T-cell (primary cell): Measurements from ENCODE around the gene P2RY4. TPM values are rescaled to one million over a fixed set of nuclear protein-coding genes. Genes with fewer than 3 reads are reported as not detected.

Source experiments
- ATAC-seq, 4 experiments: fragments of 200-7000 bp in 3 of 4; fragments of 150-1000 bp in 1 of 4; cut with Tn5 transposase; replicated peaks in 1 of 4; 1 replicate in 3 of 4; 2 replicates in 1 of 4; pipeline ENCODE4 v1.10.0; 2021; ENCODE audit warnings: moderate library complexity in 3 of 4, mild to moderate bottlenecking in 2 of 4, moderate number of reproducible peaks in 1 of 4
- CTCF ChIA-PET, 2 donors: fragments of 300-600 bp; sonication (Branson Sonifier 250); formaldehyde crosslinking; loops; one replicate each; lab custom pipeline; 2022; ENCODE audit warnings: antibody characterized with exemption in 2 of 2; lab: Charles Lee
- POLR2A ChIA-PET, 2 donors: fragments of 300-600 bp; sonication (Branson Sonifier 250); formaldehyde crosslinking; loops; one replicate each; lab custom pipeline; 2022; ENCODE audit warnings: antibody characterized with exemption in 2 of 2; lab: Charles Lee
- DNase-seq, 35 experiments: peaks; one replicate each; pipeline versions ENCODE4 v3.0.0 to v3.0.0-alpha.2; 2013 to 2023
- H3K27ac ChIP-seq: one replicate; pipeline ENCODE4 v1.5.1; 2013; ENCODE audit warnings: low read length
- H3K27me3 ChIP-seq, 2 experiments: replicated peaks in 1 of 2; 1 replicate in 1 of 2; 2 replicates in 1 of 2; pipeline versions ENCODE4 v1.6.1 to v1.7.0; 2013; ENCODE audit warnings: low read length in 1 of 2, mixed read lengths in 1 of 2; ENCODE audit not compliant: control insufficient read depth in 2 of 2, insufficient read depth in 2 of 2; ENCODE audit errors: extremely low read depth in 1 of 2
- H3K36me3 ChIP-seq, 2 donors: 1 replicate in 1 of 2; 2 replicates in 1 of 2; pipeline versions ENCODE4 v1.6.1 to v1.7.0; 2013; ENCODE audit warnings: low read length in 1 of 2; ENCODE audit not compliant: control insufficient read depth in 2 of 2, insufficient read depth in 1 of 2; ENCODE audit errors: extremely low read depth in 1 of 2
- H3K4me1 ChIP-seq, 2 experiments: 1 replicate in 1 of 2; 2 replicates in 1 of 2; pipeline versions ENCODE4 v1.6.1 to v1.7.0; 2013; ENCODE audit warnings: low read length in 2 of 2, mixed read lengths in 1 of 2; ENCODE audit not compliant: insufficient read depth in 2 of 2, control insufficient read depth in 1 of 2; ENCODE audit errors: extremely low read depth in 1 of 2
- H3K4me3 ChIP-seq, 2 donors: 1 replicate in 1 of 2; 2 replicates in 1 of 2; pipeline versions ENCODE4 v1.5.1 to v1.7.0; 2013; ENCODE audit warnings: mild to moderate bottlenecking in 2 of 2, low read length in 1 of 2, moderate library complexity in 1 of 2; ENCODE audit not compliant: control insufficient read depth in 1 of 2; ENCODE audit errors: extremely low read depth in 1 of 2
- H3K9me3 ChIP-seq: 2 replicates; pipeline ENCODE4 v1.7.0; 2013
- H3K27ac Mint-ChIP-seq, 2 donors: one replicate each; pipeline ENCODE4 v1.8.0; 2020 to 2021; ENCODE audit warnings: mild to moderate bottlenecking in 2 of 2, mixed read lengths in 2 of 2
- H3K27me3 Mint-ChIP-seq, 2 donors: one replicate each; pipeline ENCODE4 v1.8.0; 2021 to 2022; ENCODE audit warnings: mixed read lengths in 2 of 2
- H3K36me3 Mint-ChIP-seq: one replicate; pipeline ENCODE4 v1.8.0; 2021; ENCODE audit warnings: mixed read lengths
- H3K4me1 Mint-ChIP-seq, 3 donors: one replicate each; pipeline ENCODE4 v1.8.0; 2020 to 2022; ENCODE audit warnings: mixed read lengths in 3 of 3, mild to moderate bottlenecking in 1 of 3
- H3K4me3 Mint-ChIP-seq, 3 donors: one replicate each; pipeline ENCODE4 v1.8.0; 2020 to 2022; ENCODE audit warnings: mild to moderate bottlenecking in 3 of 3, mixed read lengths in 3 of 3, moderate library complexity in 3 of 3
- H3K9me3 Mint-ChIP-seq, 3 donors: one replicate each; pipeline ENCODE4 v1.8.0; 2020 to 2022; ENCODE audit warnings: mixed read lengths in 3 of 3
- WGBS: methylation state at CpG from one replicate; pipeline ENCODE4 v1.1.5; 2013; ENCODE audit warnings: missing lambda C conversion rate; ENCODE audit not compliant: insufficient coverage; 5-methylcytosine and 5-hydroxymethylcytosine counted together
- total RNA-seq, 35 experiments: library from RNA in 6 of 35; stranded (reverse) in 6 of 35; fragments of 120-200 nt in 1 of 35; gene quantifications; one replicate each; pipeline versions ENCODE4 v1.2.1 to v1.2.4 and lab custom pipeline; 2013 to 2026

The P2RY4 gene
- total RNA-seq, 5 donors from 2014 or later (not counting 1 experiment from before 2014, with no cell fraction given), result 0.32 to 1.2 (median 0.46) TPM

- Histone ChIP-seq H3K4me3 (no peak overlapping the region), H3K27me3 (no peaks in the 10 kb centered on the region), H3K4me1 (no peaks in the 10 kb centered on the region), H3K27ac (no peak overlapping the region), H3K9me3 (no peaks in the 10 kb centered on the region), H3K36me3 (no peaks in the 10 kb centered on the region)
- H3K4me1 Mint-ChIP-seq, result no peaks in the 10 kb centered on the region
- POLR2A ChIA-PET, result no interaction called here
- H3K36me3 Mint-ChIP-seq, result no peaks in the 10 kb centered on the region
- ATAC-seq, result no peak
- DNase-seq, result no peak
- CTCF ChIA-PET, result interaction anchor here in 1 of 2 donors (0.6 kb wide), 1 partner anchor 67 kb away, joined by 3 read pairs; no protein-coding TSS in a partner anchor
- H3K27ac Mint-ChIP-seq, result no peak overlapping the region
- H3K4me3 Mint-ChIP-seq, result no peak overlapping the region
- WGBS, result no CpG with 5 or more reads among the region's 1 CpG
- no peaks in the 10 kb centered on the region for H3K9me3 Mint-ChIP-seq
- peaks cover 2 to 5% of the 10 kb centered on the region in 2 donors for H3K27me3 Mint-ChIP-seq
Measured at GRCh38 chrX:70240751-70241150, 19.3 kb downstream of the P2RY4 start.

GRCh38 chrX:70234355-70234754 lies 25.6 kb downstream of the P2RY4 start, which contains the start of gene AWAT1:
TSS of gene AWAT1 (plus strand) at chrX:70234655. CDS start at chrX:70234696, 41 bp downstream.
- CTCF ChIA-PET, result no interaction called here
- Mint-ChIP-seq H3K4me3 (no peak within 1 kb of the TSS), H3K4me1 (peaks cover 0 to 2% (median 0%) of the 10 kb centered on the region in 3 donors), H3K36me3 (peaks cover 5% of the 10 kb centered on the region), H3K9me3 (no peaks in the 10 kb centered on the region), H3K27ac (no peak within 1 kb of the TSS), H3K27me3 (peaks cover 0 to 2% of the 10 kb centered on the region in 2 donors)
- Histone ChIP-seq H3K9me3 (no peaks in the 10 kb centered on the region), H3K27ac (no peak within 1 kb of the TSS), H3K36me3 (no peaks in the 10 kb centered on the region), H3K27me3 (no peaks in the 10 kb centered on the region), H3K4me1 (no peaks in the 10 kb centered on the region), H3K4me3 (no peak within 1 kb of the TSS)
- no CpG with 5 or more reads among the region's 3 CpGs for WGBS
- DNase-seq, result no peak
- no peak for ATAC-seq
- POLR2A ChIA-PET, result no interaction called here

GRCh38 chrX:70231666-70232065 lies 28.3 kb downstream of the P2RY4 start:
- WGBS, result no CpG with 5 or more reads among the region's 4 CpGs
- Mint-ChIP-seq H3K27me3 (no peaks in the 10 kb centered on the region), H3K36me3 (peaks cover 5% of the 10 kb centered on the region), H3K27ac (no peak overlapping the region), H3K4me1 (peaks cover 0 to 2% (median 0%) of the 10 kb centered on the region in 3 donors), H3K4me3 (no peak overlapping the region), H3K9me3 (no peaks in the 10 kb centered on the region)
- H3K9me3 ChIP-seq, result no peaks in the 10 kb centered on the region
- ChIA-PET POLR2A (no interaction called here), CTCF (no interaction called here)
- H3K27ac ChIP-seq, result no peak overlapping the region
- H3K27me3 ChIP-seq, result no peaks in the 10 kb centered on the region
- H3K4me3 ChIP-seq, result no peak overlapping the region
- H3K4me1 ChIP-seq, result no peaks in the 10 kb centered on the region
- DNase-seq (no peak), ATAC-seq (no peak)
- no peaks in the 10 kb centered on the region for H3K36me3 ChIP-seq

GRCh38 chrX:70226687-70227086 lies 33.3 kb downstream of the P2RY4 start:
- CTCF ChIA-PET, result no interaction called here

GRCh38 chrX:70226048-70226447 lies 34.0 kb downstream of the P2RY4 start:
- Histone ChIP-seq H3K36me3 (no peaks in the 10 kb centered on the region), H3K4me1 (no peaks in the 10 kb centered on the region), H3K9me3 (no peaks in the 10 kb centered on the region), H3K4me3 (no peak overlapping the region), H3K27me3 (no peaks in the 10 kb centered on the region), H3K27ac (no peak overlapping the region)
- H3K9me3 Mint-ChIP-seq, result no peaks in the 10 kb centered on the region
- ChIA-PET POLR2A (no interaction called here), CTCF (no interaction called here)
- no peaks in the 10 kb centered on the region for H3K36me3 Mint-ChIP-seq
- H3K4me3 Mint-ChIP-seq, result no peak overlapping the region
- DNase-seq (no peak), ATAC-seq (no peak)
- peaks cover 0 to 8% of the 10 kb centered on the region in 2 donors for H3K27me3 Mint-ChIP-seq
- no peak overlapping the region for H3K27ac Mint-ChIP-seq
- H3K4me1 Mint-ChIP-seq, result no peaks in the 10 kb centered on the region

More at GRCh38 chrX:70226687-70227086, 33.3 kb downstream of the P2RY4 start:
- Histone ChIP-seq H3K4me3 (no peak overlapping the region), H3K27ac (no peak overlapping the region), H3K36me3 (no peaks in the 10 kb centered on the region), H3K27me3 (no peaks in the 10 kb centered on the region), H3K4me1 (no peaks in the 10 kb centered on the region), H3K9me3 (no peaks in the 10 kb centered on the region)
- DNase-seq (no peak), ATAC-seq (no peak)
- no peak overlapping the region for H3K27ac Mint-ChIP-seq
- H3K36me3 Mint-ChIP-seq, result no peaks in the 10 kb centered on the region
- H3K4me3 Mint-ChIP-seq, result no peak overlapping the region
- no peaks in the 10 kb centered on the region for H3K9me3 Mint-ChIP-seq
- peaks cover 0 to 3% of the 10 kb centered on the region in 2 donors for H3K27me3 Mint-ChIP-seq
- POLR2A ChIA-PET, result no interaction called here
- H3K4me1 Mint-ChIP-seq, result no peaks in the 10 kb centered on the region
- no CpG with 5 or more reads among the region's 2 CpGs for WGBS

GRCh38 chrX:70219938-70220764 lies 39.9 kb downstream of the P2RY4 start:
- H3K36me3 Mint-ChIP-seq, result no peaks in the 10 kb centered on the region
- H3K9me3 Mint-ChIP-seq, result no peaks in the 10 kb centered on the region
- POLR2A ChIA-PET, result no interaction called here

More at GRCh38 chrX:70219938-70220764, 39.9 kb downstream of the P2RY4 start:
- DNase-seq (no peak), ATAC-seq (no peak)
- no peaks in the 10 kb centered on the region for H3K36me3 ChIP-seq
- Mint-ChIP-seq H3K4me1 (no peaks in the 10 kb centered on the region), H3K27ac (no peak overlapping the region), H3K27me3 (peaks cover 0 to 12% of the 10 kb centered on the region in 2 donors), H3K4me3 (no peak overlapping the region)
- H3K9me3 ChIP-seq, result no peaks in the 10 kb centered on the region
- no peaks in the 10 kb centered on the region for H3K27me3 ChIP-seq
- H3K27ac ChIP-seq, result no peak overlapping the region
- CTCF ChIA-PET, result interaction anchor here in 1 of 2 donors (0.6 to 1.3 kb wide), 2 partner anchors 109 to 123 kb away, joined by 3 read pairs; no protein-coding TSS in a partner anchor
- no CpG with 5 or more reads among the region's 5 CpGs for WGBS
- no peak overlapping the region for H3K4me3 ChIP-seq
- H3K4me1 ChIP-seq, result no peaks in the 10 kb centered on the region
